Mesenchymal stem cell (in vitro differentiated cells and primary cell): ENCODE results near the gene SPHK1.
A peak's percentile ranks its signal among the peaks of the same experiment; 100 is the strongest.

Source experiments
- DNase-seq: peaks from one replicate; pipeline ENCODE4 v3.0.0-alpha.2; 2013
- H2AFZ ChIP-seq: one replicate; pipeline ENCODE4 v1.6.1; 2013; ENCODE audit warnings: low read depth, mild to moderate bottlenecking, control low read depth, inconsistent platforms, low read length, moderate library complexity
- H2AK5ac ChIP-seq: 2 replicates; pipeline ENCODE4 v1.6.1; 2013; ENCODE audit warnings: low read length, moderate library complexity, mild to moderate bottlenecking, inconsistent platforms; ENCODE audit not compliant: severe bottlenecking
- H2BK120ac ChIP-seq: one replicate; pipeline ENCODE4 v1.6.1; 2013; ENCODE audit warnings: low read depth, mild to moderate bottlenecking, inconsistent platforms, low read length, moderate library complexity
- H2BK12ac ChIP-seq, 2 experiments: one replicate each; pipeline ENCODE4 v1.6.1; 2013; ENCODE audit warnings: inconsistent platforms in 2 of 2, low read length in 2 of 2, mild to moderate bottlenecking in 2 of 2, moderate library complexity in 2 of 2, control low read depth in 1 of 2
- H2BK15ac ChIP-seq: one replicate; pipeline ENCODE4 v1.6.1; 2013; ENCODE audit warnings: mild to moderate bottlenecking, low read depth, inconsistent platforms; ENCODE audit not compliant: poor library complexity, severe bottlenecking
- H2BK5ac ChIP-seq: 2 replicates; pipeline ENCODE4 v1.6.1; 2013; ENCODE audit warnings: low read depth, mild to moderate bottlenecking, low read length, control low read depth, inconsistent platforms; ENCODE audit not compliant: poor library complexity, severe bottlenecking
- H3K14ac ChIP-seq, 2 experiments: one replicate each; pipeline ENCODE4 v1.6.1; 2013; ENCODE audit warnings: inconsistent platforms in 2 of 2, low read length in 2 of 2, control low read depth in 1 of 2, mild to moderate bottlenecking in 1 of 2, moderate library complexity in 1 of 2
- H3K18ac ChIP-seq, 2 experiments: one replicate each; pipeline ENCODE4 v1.6.1; 2013; ENCODE audit warnings: inconsistent platforms in 2 of 2, low read length in 2 of 2, control low read depth in 1 of 2, low read depth in 1 of 2, mild to moderate bottlenecking in 1 of 2
- H3K23ac ChIP-seq, 2 experiments: one replicate each; pipeline ENCODE4 v1.6.1; 2013; ENCODE audit warnings: inconsistent platforms in 2 of 2, low read length in 2 of 2, mild to moderate bottlenecking in 2 of 2, moderate library complexity in 2 of 2, control low read depth in 1 of 2
- H3K27ac ChIP-seq: 2 replicates; pipeline ENCODE4 v1.5.1; 2013; ENCODE audit warnings: mild to moderate bottlenecking, moderate library complexity, low read length, control low read depth, inconsistent platforms; ENCODE audit not compliant: poor library complexity, severe bottlenecking
- H3K27me3 ChIP-seq, 2 experiments: 2 replicates each; pipeline versions ENCODE4 v1.6.1 to v1.7.0; 2013; ENCODE audit warnings: low read length in 2 of 2, mild to moderate bottlenecking in 2 of 2, moderate library complexity in 2 of 2, control low read depth in 1 of 2, inconsistent platforms in 1 of 2; ENCODE audit not compliant: control insufficient read depth in 1 of 2, insufficient read depth in 1 of 2
- H3K36me3 ChIP-seq, 2 experiments: 2 replicates each; pipeline versions ENCODE4 v1.6.1 to v1.7.0; 2013; ENCODE audit warnings: low read length in 2 of 2, control low read depth in 1 of 2, inconsistent platforms in 1 of 2, low read depth in 1 of 2, mild to moderate bottlenecking in 1 of 2; ENCODE audit not compliant: insufficient read depth in 2 of 2, control insufficient read depth in 1 of 2
- H3K4ac ChIP-seq, 2 experiments: one replicate each; pipeline ENCODE4 v1.6.1; 2013; ENCODE audit warnings: inconsistent platforms in 2 of 2, low read length in 2 of 2, mild to moderate bottlenecking in 2 of 2, moderate library complexity in 2 of 2, control low read depth in 1 of 2, low read depth in 1 of 2
- H3K4me1 ChIP-seq: 2 replicates; pipeline ENCODE4 v1.6.1; 2013; ENCODE audit warnings: low read depth, low read length, control low read depth; ENCODE audit not compliant: control insufficient read depth, insufficient read depth
- H3K4me2 ChIP-seq: 2 replicates; pipeline ENCODE4 v1.6.1; 2013; ENCODE audit warnings: low read length, mild to moderate bottlenecking, inconsistent platforms; ENCODE audit not compliant: poor library complexity, severe bottlenecking
- H3K4me3 ChIP-seq, 2 experiments: 2 replicates each; pipeline versions ENCODE4 v1.5.1 to v1.7.0; 2013; ENCODE audit warnings: low read length in 2 of 2, mild to moderate bottlenecking in 2 of 2, control low read depth in 1 of 2, low read depth in 1 of 2; ENCODE audit not compliant: insufficient read depth in 1 of 2
- H3K79me1 ChIP-seq: replicated peaks from 2 replicates; pipeline ENCODE4 v1.6.1; 2013; ENCODE audit warnings: mild to moderate bottlenecking, control low read depth, low read length, inconsistent platforms; ENCODE audit not compliant: poor library complexity, severe bottlenecking
- H3K9ac ChIP-seq: 2 replicates; pipeline ENCODE4 v1.7.0; 2013; ENCODE audit warnings: mild to moderate bottlenecking, low read length, moderate library complexity
- H3K9me3 ChIP-seq: 2 replicates; pipeline ENCODE4 v1.7.0; 2013; ENCODE audit warnings: mild to moderate bottlenecking, low read length; ENCODE audit not compliant: control insufficient read depth
- H4K8ac ChIP-seq: one replicate; pipeline ENCODE4 v1.6.1; 2013; ENCODE audit warnings: inconsistent platforms, mild to moderate bottlenecking, low read length, moderate library complexity
- H4K91ac ChIP-seq: one replicate; pipeline ENCODE4 v1.6.1; 2013; ENCODE audit warnings: mild to moderate bottlenecking, low read length, inconsistent platforms
- WGBS: methylation state at CpG from one replicate; pipeline ENCODE4 v1.1.7; 2013; ENCODE audit warnings: mixed read lengths; 5-methylcytosine and 5-hydroxymethylcytosine counted together

The SPHK1 gene

GRCh38 chr17:76422406-76422805, 38.0 kb downstream of the SPHK1 start:
- H2BK12ac ChIP-seq, result no peak overlapping the region
- H3K18ac ChIP-seq, result no peak overlapping the region
- H3K36me3 ChIP-seq, result peaks cover 4 to 21% of the 10 kb centered on the region in 2 experiments
- no peak for DNase-seq
- no peak overlapping the region for H3K4me3 ChIP-seq
- peaks cover 7% of the 10 kb centered on the region for H3K4me1 ChIP-seq
- no peaks in the 10 kb centered on the region for H3K27me3 ChIP-seq
- no peak overlapping the region for H3K27ac ChIP-seq
- no peaks in the 10 kb centered on the region for H3K9me3 ChIP-seq
- no peak overlapping the region for H3K23ac ChIP-seq
- H4K8ac ChIP-seq, result no peak overlapping the region
- no peak overlapping the region for H3K4me2 ChIP-seq
- 96% methylated on average over 8 of the region's 8 CpGs for WGBS
- peaks cover 36% of the 10 kb centered on the region for H3K79me1 ChIP-seq
- no peak overlapping the region for H2BK120ac ChIP-seq
- H2AK5ac ChIP-seq, result no peak overlapping the region
- no peak overlapping the region for H4K91ac ChIP-seq
- no peak overlapping the region for H3K9ac ChIP-seq
- H3K14ac ChIP-seq, result no peak overlapping the region
- H2AFZ ChIP-seq, result no peak overlapping the region
- H2BK5ac ChIP-seq, result no peak overlapping the region
- H3K4ac ChIP-seq, result no peak overlapping the region
- no peak overlapping the region for H2BK15ac ChIP-seq

- no peak overlapping the region for H3K23ac ChIP-seq
- H2BK5ac ChIP-seq, result no peak overlapping the region
- H2AFZ ChIP-seq, result no peak overlapping the region
- H3K4me1 ChIP-seq, result peaks cover 2% of the 10 kb centered on the region
- no peak overlapping the region for H4K91ac ChIP-seq
- H3K36me3 ChIP-seq, result peaks cover 4 to 16% of the 10 kb centered on the region in 2 experiments
- no peak overlapping the region for H2BK12ac ChIP-seq
- DNase-seq, result no peak
- H3K9me3 ChIP-seq, result no peaks in the 10 kb centered on the region
- H2BK15ac ChIP-seq, result no peak overlapping the region
- H3K79me1 ChIP-seq, result peaks cover 36% of the 10 kb centered on the region
- WGBS, result 98% methylated on average over 5 of the region's 6 CpGs
- no peak overlapping the region for H2BK120ac ChIP-seq
- no peak overlapping the region for H2AK5ac ChIP-seq
- H3K4ac ChIP-seq, result no peak overlapping the region
- no peak overlapping the region for H3K9ac ChIP-seq
- H3K27ac ChIP-seq, result no peak overlapping the region
- no peak overlapping the region for H3K18ac ChIP-seq
- no peak overlapping the region for H3K4me3 ChIP-seq
- H3K4me2 ChIP-seq, result no peak overlapping the region
- H4K8ac ChIP-seq, result no peak overlapping the region
- H3K14ac ChIP-seq, result no peak overlapping the region
- no peaks in the 10 kb centered on the region for H3K27me3 ChIP-seq
Observed at GRCh38 chr17:76422860-76423259, 38.5 kb downstream of the SPHK1 start.

- H3K79me1 ChIP-seq, result peaks cover 35% of the 10 kb centered on the region
- H2BK12ac ChIP-seq, result no peak overlapping the region
- H3K4me2 ChIP-seq, result no peak overlapping the region
- no peak overlapping the region for H2BK15ac ChIP-seq
- H2BK5ac ChIP-seq, result no peak overlapping the region
- no peak for DNase-seq
- no peak overlapping the region for H3K23ac ChIP-seq
- H3K18ac ChIP-seq, result no peak overlapping the region
- no peaks in the 10 kb centered on the region for H3K9me3 ChIP-seq
- no peak overlapping the region for H2AFZ ChIP-seq
- peaks cover under 1 to 13% of the 10 kb centered on the region in 2 experiments for H3K36me3 ChIP-seq
- no peak overlapping the region for H4K91ac ChIP-seq
- no peak overlapping the region for H3K14ac ChIP-seq
- WGBS, result 100% methylated on average over 1 of the region's 3 CpGs
- no peak overlapping the region for H3K4me3 ChIP-seq
- peaks cover 3% of the 10 kb centered on the region for H3K4me1 ChIP-seq
- no peak overlapping the region for H4K8ac ChIP-seq
- H3K9ac ChIP-seq, result no peak overlapping the region
- H3K27ac ChIP-seq, result no peak overlapping the region
- H2AK5ac ChIP-seq, result no peak overlapping the region
- H3K4ac ChIP-seq, result no peak overlapping the region
- H2BK120ac ChIP-seq, result no peak overlapping the region
- no peaks in the 10 kb centered on the region for H3K27me3 ChIP-seq
Observed at GRCh38 chr17:76426853-76427252, 42.4 kb downstream of the SPHK1 start.

- Histone ChIP-seq H2AFZ (no peak overlapping the region), H3K27ac (no peak overlapping the region), H3K4ac (no peak overlapping the region), H3K4me1 (peaks cover 3% of the 10 kb centered on the region), H3K27me3 (no peaks in the 10 kb centered on the region), H4K91ac (no peak overlapping the region), H2BK120ac (no peak overlapping the region), H2BK15ac (no peak overlapping the region), H3K18ac (no peak overlapping the region), H3K9me3 (no peaks in the 10 kb centered on the region), H3K36me3 (peaks cover 0 to 4% of the 10 kb centered on the region in 2 experiments), H3K14ac (no peak overlapping the region), H2BK5ac (no peak overlapping the region), H3K4me3 (no peak overlapping the region), H3K9ac (no peak overlapping the region), H3K23ac (no peak overlapping the region), H3K4me2 (no peak overlapping the region), H2BK12ac (no peak overlapping the region), H3K79me1 (peaks cover 32% of the 10 kb centered on the region), H4K8ac (no peak overlapping the region), H2AK5ac (no peak overlapping the region)
- 96% methylated on average over 7 of the region's 8 CpGs for whole genome bisulfite sequencing
- DNase-seq, result peak; percentile 36
Observed at GRCh38 chr17:76427501-76428231, 43.3 kb downstream of the SPHK1 start.
